ENCODE data around the gene PSME2. TPM values are rescaled to one million over a fixed set of nuclear protein-coding genes. Genes with fewer than 3 reads are reported as not detected.

PSME2 gene
- total and polyA plus RNA-seq, 2 donors (not counting 3 experiments of a cell fraction or from before 2014, with no cell fraction given), result 66.5 to 126 TPM

DNA sequence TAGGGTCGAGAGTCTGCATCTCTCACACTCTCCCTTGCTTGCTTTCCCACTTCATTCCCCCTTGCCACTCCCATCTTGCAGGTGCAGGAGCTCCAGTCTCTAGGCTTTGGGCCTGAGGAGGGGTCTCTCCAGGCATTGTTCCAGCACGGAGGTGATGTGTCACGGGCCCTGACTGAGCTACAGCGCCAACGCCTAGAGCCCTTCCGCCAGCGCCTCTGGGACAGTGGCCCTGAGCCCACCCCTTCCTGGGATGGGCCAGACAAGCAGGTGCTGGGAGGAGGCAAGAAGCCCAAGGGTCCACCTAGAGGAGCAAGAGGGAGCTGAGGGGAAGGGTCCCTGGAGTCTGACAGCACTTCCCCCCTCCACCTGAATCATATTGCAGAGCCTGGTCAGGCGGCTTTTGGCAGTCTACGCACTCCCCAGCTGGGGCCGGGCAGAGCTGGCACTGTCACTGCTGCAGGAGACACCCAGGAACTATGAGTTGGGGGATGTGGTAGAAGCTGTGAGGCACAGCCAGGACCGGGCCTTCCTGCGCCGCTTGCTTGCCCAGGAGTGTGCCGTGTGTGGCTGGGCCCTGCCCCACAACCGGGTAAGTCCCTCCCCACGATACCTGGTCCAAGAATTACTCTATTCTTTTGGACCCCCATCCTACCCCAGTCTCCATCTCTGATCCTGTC, 5.1 kb upstream of the PSME2 start:
- Histone ChIP-seq H3K9me3 (replicated peaks; ENCODE audit: control insufficient read depth, insufficient read depth, low read length) (no peaks in the 10 kb centered on the region), H2AFZ (ENCODE audit: low read depth, low read length) (no peak overlapping the region), H4K20me1 (replicated peaks; ENCODE audit: control insufficient read depth, extremely low read depth, insufficient read depth, low read length) (no peaks in the 10 kb centered on the region), H3K4me3 (replicated peaks in 1 of 3; ENCODE audit: insufficient read depth in 1 of 3, low read depth in 1 of 3, low read length in 3 of 3) (no peak overlapping the region), H3K4me1 (ENCODE audit: control insufficient read depth, extremely low read depth, insufficient read depth, low read length) (peaks cover 7% of the 10 kb centered on the region), H3K4me2 (ENCODE audit: insufficient read depth, low read length) (no peak overlapping the region), H3K9me1 (replicated peaks; ENCODE audit: control insufficient read depth, extremely low read depth, insufficient read depth, low read length) (no peaks in the 10 kb centered on the region), H3K9ac (replicated peaks; ENCODE audit: extremely low read depth, insufficient read depth, low read length) (no peak overlapping the region), H3K27me3 (ENCODE audit: control insufficient read depth in 2 of 2, insufficient read depth in 2 of 2, low read length in 2 of 2) (no peaks in the 10 kb centered on the region), H3K79me2 (ENCODE audit: control insufficient read depth, insufficient read depth, low read length) (peaks cover 15% of the 10 kb centered on the region), H3K27ac (ENCODE audit: insufficient read depth, low read depth, low read length) (no peak overlapping the region), H3K36me3 (ENCODE audit: control insufficient read depth in 2 of 2, extremely low read depth in 1 of 2, insufficient read depth in 2 of 2, low read length in 2 of 2) (peaks cover 14 to 35% of the 10 kb centered on the region in 2 experiments)
- FAIRE-seq (no peak), DNase-seq (ENCODE audit: low read depth, low spot score) (no peak)
- POLR2A ChIA-PET, result no interaction called here
- no peak for TF ChIP-seq POLR2AphosphoS5 (IDR thresholded peaks at IDR 0.05; ENCODE audit: insufficient read depth, low read depth, low read length)
- TF ChIP-seq GATA2 (IDR thresholded peaks at IDR 0.05; ENCODE audit: insufficient read depth, insufficient read length, low read depth, low read length), result no peak
- TF ChIP-seq EZH2 (IDR thresholded peaks at IDR 0.05; ENCODE audit: borderline replicate concordance, low read depth, low read length, severe bottlenecking), result no peak
- no peak for TF ChIP-seq JUN (IDR thresholded peaks at IDR 0.05; ENCODE audit: borderline replicate concordance, insufficient read depth, insufficient read length, low read depth)
- intact Hi-C loops (cut with micrococcal nuclease), result no loop called here
- CTCF ChIA-PET, result interaction anchor here (7.8 kb wide), 1 partner anchor 9 kb away, joined by 63 read pairs; the partner anchor contains the start of gene IRF9
- dilution Hi-C loops (cut with MboI; ENCODE audit: extremely low pct_ligation_motif_present, low sequenced_read_pairs), result no loop called here
- no TSS peak for BruUV-seq (replicated peaks)

DNA sequence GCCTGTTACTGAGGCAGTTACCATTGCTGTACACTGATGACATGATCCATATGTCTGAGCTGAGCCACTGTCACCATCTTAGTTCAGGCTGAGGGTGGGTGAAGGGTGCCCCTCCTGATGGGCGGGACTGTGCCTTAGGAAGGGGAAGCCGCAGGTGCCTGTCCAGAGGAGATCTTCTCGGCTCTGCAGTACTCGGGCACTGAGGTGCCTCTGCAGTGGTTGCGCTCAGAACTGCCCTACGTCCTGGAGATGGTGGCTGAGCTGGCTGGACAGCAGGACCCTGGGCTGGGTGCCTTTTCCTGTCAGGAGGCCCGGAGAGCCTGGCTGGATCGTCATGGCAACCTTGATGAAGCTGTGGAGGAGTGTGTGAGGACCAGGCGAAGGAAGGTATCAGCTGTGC, 4.6 kb upstream of the PSME2 start:
- Histone ChIP-seq H4K20me1 (replicated peaks; ENCODE audit: control insufficient read depth, extremely low read depth, insufficient read depth, low read length) (no peaks in the 10 kb centered on the region), H3K27me3 (ENCODE audit: control insufficient read depth in 2 of 2, insufficient read depth in 2 of 2, low read length in 2 of 2) (no peaks in the 10 kb centered on the region), H3K79me2 (ENCODE audit: control insufficient read depth, insufficient read depth, low read length) (peaks cover 17% of the 10 kb centered on the region), H3K27ac (ENCODE audit: insufficient read depth, low read depth, low read length) (no peak overlapping the region), H3K4me3 (replicated peaks in 1 of 3; ENCODE audit: insufficient read depth in 1 of 3, low read depth in 1 of 3, low read length in 3 of 3) (no peak overlapping the region), H3K9me3 (replicated peaks; ENCODE audit: control insufficient read depth, insufficient read depth, low read length) (no peaks in the 10 kb centered on the region), H3K4me2 (ENCODE audit: insufficient read depth, low read length) (no peak overlapping the region), H3K4me1 (ENCODE audit: control insufficient read depth, extremely low read depth, insufficient read depth, low read length) (peaks cover 10% of the 10 kb centered on the region), H3K9me1 (replicated peaks; ENCODE audit: control insufficient read depth, extremely low read depth, insufficient read depth, low read length) (no peaks in the 10 kb centered on the region), H3K36me3 (ENCODE audit: control insufficient read depth in 2 of 2, extremely low read depth in 1 of 2, insufficient read depth in 2 of 2, low read length in 2 of 2) (peaks cover 13 to 34% of the 10 kb centered on the region in 2 experiments), H2AFZ (ENCODE audit: low read depth, low read length) (no peak overlapping the region), H3K9ac (replicated peaks; ENCODE audit: extremely low read depth, insufficient read depth, low read length) (no peak overlapping the region)
- DNase-seq (ENCODE audit: low read depth, low spot score), result no peak
- no peak for TF ChIP-seq POLR2A (IDR thresholded peaks at IDR 0.05; ENCODE audit: low read depth, low read length)
- TF ChIP-seq POLR2AphosphoS5 (IDR thresholded peaks at IDR 0.05; ENCODE audit: insufficient read depth, low read depth, low read length), result no peak
- TF ChIP-seq, protein P1, sequence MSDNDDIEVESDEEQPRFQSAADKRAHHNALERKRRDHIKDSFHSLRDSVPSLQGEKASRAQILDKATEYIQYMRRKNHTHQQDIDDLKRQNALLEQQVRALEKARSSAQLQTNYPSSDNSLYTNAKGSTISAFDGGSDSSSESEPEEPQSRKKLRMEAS (IDR thresholded peaks at IDR 0.05; ENCODE audit: insufficient read depth, insufficient read length), result no peak
- TF ChIP-seq JUN (IDR thresholded peaks at IDR 0.05; ENCODE audit: borderline replicate concordance, insufficient read depth, insufficient read length, low read depth), result no peak
- TF ChIP-seq CTCF (IDR thresholded peaks at IDR 0.05; ENCODE audit: extremely low read depth in 1 of 2, insufficient read depth in 1 of 2, low read depth in 1 of 2, low read length in 2 of 2), result no peak
- no peak for TF ChIP-seq MYC (IDR thresholded peaks at IDR 0.05; ENCODE audit: low read depth, low read length)
- TF ChIP-seq EZH2 (IDR thresholded peaks at IDR 0.05; ENCODE audit: borderline replicate concordance, low read depth, low read length, severe bottlenecking), result no peak
- no peak for TF ChIP-seq GATA2 (IDR thresholded peaks at IDR 0.05; ENCODE audit: insufficient read depth, insufficient read length, low read depth, low read length)
- no peak for TF ChIP-seq FOS (IDR thresholded peaks at IDR 0.05; ENCODE audit: borderline replicate concordance, insufficient read depth, low read length)
- POLR2A ChIA-PET, result no interaction called here
- intact Hi-C loops (cut with micrococcal nuclease) (no loop called here), dilution Hi-C loops (cut with MboI; ENCODE audit: extremely low pct_ligation_motif_present, low sequenced_read_pairs) (no loop called here)
- no peak for FAIRE-seq
- CTCF ChIA-PET, result interaction anchor here (7.8 kb wide), 1 partner anchor 10 kb away, joined by 63 read pairs; the partner anchor contains the start of gene IRF9
- BruUV-seq (replicated peaks), result no TSS peak
